Heart left ventricle (tissue), 13 donors: Measurements from ENCODE around the gene RPS6KA2.

Source experiments
- CTCF ChIP-seq, 12 donors: fragments of 200-600 bp; sonication (generic) in 4 of 12; IDR thresholded peaks; one replicate each; pipeline versions ENCODE4 v1.5.0 to v1.8.0; 2018 to 2022; ENCODE audit warnings: antibody characterized with exemption in 12 of 12, mild to moderate bottlenecking in 5 of 12
- POLR2A ChIP-seq, 2 donors: fragments of 450-650 bp; IDR thresholded peaks; one replicate each; pipeline ENCODE4 v1.6.1; 2017; ENCODE audit warnings: antibody characterized with exemption in 2 of 2, mild to moderate bottlenecking in 2 of 2, moderate library complexity in 2 of 2
- donor health status: ischemic (EF 13 %, LVEDD 7.1; RV severe dilation, severe dysfunction).
- donor health status: DM: no; HTN: yes; CAD: no.
- donor health status: DM: no; HTN: no; CAD: no.
- donor health status: ischemic (EF 25% LVEDD 6.9; RV normal size, moderate dysfunction).
- donor health status: ischemic (EF 25% LVEDD 5.7; RV mildly dilated, moderate dysfunction).
- donor health status: ischemic (EF 35%, LVEDD 5.7; RV mildly dilated, moderate dysfunction).
- donor health status: nonischemic (EF 11% LVEDD 7.7; RV severe dilation, severe dysfunction).
- donor health status: DM: yes; HTN: yes; CAD: no.
- donor health status: PGD.
- donor health status: ischemic (EF 29% LVEDD 5.4; RV normal size, mild dysfunction).
- donor health status: nonischemic (EF 23%, LVEDD 6.1; RV moderate dilation, normal function).

- TF ChIP-seq CTCF (IDR thresholded peaks at IDR 0.05) (no peak), POLR2A (IDR thresholded peaks at IDR 0.05) (no peak)
Observed at GRCh38 chr6:166503167-166503744, 123.8 kb downstream of the RPS6KA2 start.
